Measurements from ENCODE around the gene MEIOSIN.
A peak's percentile ranks its signal among the peaks of the same experiment; 100 is the strongest.

MEIOSIN gene

DNA sequence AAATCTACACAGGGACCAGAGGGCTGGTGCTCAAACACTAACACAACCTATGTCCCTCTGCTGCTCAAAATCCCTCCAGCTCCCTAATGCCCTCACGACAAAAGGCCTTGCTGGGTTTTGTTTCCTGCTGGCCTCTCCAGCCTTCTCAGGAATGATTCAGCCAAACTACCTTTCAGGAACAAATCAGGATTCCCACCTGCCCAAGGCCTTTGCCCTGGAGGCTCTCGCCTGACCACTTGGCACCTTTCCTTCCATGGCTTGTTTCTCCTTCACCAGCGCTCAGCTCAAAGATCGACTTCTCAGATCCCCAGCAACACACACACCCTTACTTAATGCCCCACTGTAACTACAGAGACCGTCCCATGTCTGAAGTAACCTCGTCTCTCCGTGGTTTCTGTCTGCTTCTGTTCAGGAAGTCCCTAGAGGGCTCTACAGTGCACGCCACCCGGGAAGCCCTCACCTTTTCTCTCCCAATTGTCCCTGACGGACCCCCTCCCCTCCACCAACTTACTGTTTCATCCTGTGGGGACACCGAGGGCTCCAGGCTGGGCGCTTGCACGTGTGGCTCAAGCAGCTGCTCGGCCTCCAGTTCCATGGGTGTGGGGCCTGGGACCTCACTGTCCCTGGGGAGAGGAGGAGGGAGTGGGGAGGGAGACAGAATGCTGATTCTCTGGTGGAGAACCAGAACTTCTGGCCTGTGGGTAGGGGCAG, 39.0 kb downstream of the MEIOSIN start:
- no peaks in the 10 kb centered on the region for H3K9me3 ChIP-seq (ENCODE audit: control insufficient read depth, low read length)
- peaks cover 41% of the 10 kb centered on the region for H3K36me3 ChIP-seq (ENCODE audit: control insufficient read depth, insufficient read depth, low read length)
- no peak overlapping the region for H3K4me3 ChIP-seq (ENCODE audit: extremely low read depth, insufficient read depth, low read length, poor library complexity, severe bottlenecking)
- H3K27ac ChIP-seq (ENCODE audit: low read depth, low read length, severe bottlenecking) = no peak overlapping the region
- WGBS, 2 experiments (ENCODE audit: insufficient coverage in 2 of 2) = 87 to 88% methylated on average over 8 to 12 of the region's 14 CpGs
- peaks cover 10% of the 10 kb centered on the region for H3K4me1 ChIP-seq (ENCODE audit: control insufficient read depth, insufficient read depth, low read length, poor library complexity, severe bottlenecking)

DNA sequence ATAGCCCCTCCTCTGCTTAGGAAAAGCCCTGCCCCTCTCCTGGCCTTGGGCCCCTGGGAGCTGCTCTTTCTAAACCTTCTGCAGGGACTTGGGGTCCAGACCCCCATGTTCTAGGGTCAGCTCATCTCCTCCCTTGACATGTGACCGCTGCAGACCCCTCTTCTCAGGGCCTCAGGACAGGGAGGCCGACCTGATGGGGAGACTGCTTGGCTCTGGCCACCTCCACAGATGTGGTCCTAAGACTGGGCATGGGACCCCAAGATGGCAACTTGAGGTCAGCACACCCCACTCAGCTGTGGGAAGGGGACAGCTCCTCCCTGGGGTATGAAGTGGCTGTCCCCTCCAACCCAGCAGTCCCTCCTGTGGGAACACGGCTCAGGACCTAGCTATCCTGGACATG, 39.7 kb downstream of the MEIOSIN start:
- Histone ChIP-seq H3K4me1 (ENCODE audit: control insufficient read depth, insufficient read depth, low read length, poor library complexity, severe bottlenecking) (peaks cover 10% of the 10 kb centered on the region), H3K9me3 (ENCODE audit: control insufficient read depth, low read length) (no peaks in the 10 kb centered on the region), H3K27ac (ENCODE audit: low read depth, low read length, severe bottlenecking) (no peak overlapping the region), H3K4me3 (ENCODE audit: extremely low read depth, insufficient read depth, low read length, poor library complexity, severe bottlenecking) (no peak overlapping the region), H3K36me3 (ENCODE audit: control insufficient read depth, insufficient read depth, low read length) (peaks cover 47% of the 10 kb centered on the region)
- WGBS, 2 experiments (ENCODE audit: insufficient coverage in 2 of 2) = 80 to 94% methylated on average over 1 to 3 of the region's 3 CpGs

DNA sequence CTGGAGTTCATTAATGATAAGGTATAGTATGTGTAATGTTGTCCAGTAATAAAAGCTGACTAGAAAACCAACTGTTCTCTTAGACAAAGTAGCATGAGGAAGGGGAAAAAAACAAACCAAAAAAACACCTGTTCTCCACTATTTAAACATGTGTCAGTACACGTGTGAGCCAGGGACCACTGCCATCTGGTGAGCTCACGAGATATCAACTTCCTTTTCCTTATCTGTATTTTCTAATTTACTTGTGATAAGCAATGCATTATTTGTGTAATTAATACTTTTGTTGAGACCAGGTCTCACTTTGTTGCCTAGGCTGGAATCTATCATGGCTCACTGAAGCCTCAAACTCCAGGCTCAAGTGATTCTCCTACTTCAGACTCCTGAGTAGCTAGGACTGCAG, 40.1 kb downstream of the MEIOSIN start:
- peaks cover 52% of the 10 kb centered on the region for H3K36me3 ChIP-seq (ENCODE audit: control insufficient read depth, insufficient read depth, low read length)
- WGBS, 2 experiments (ENCODE audit: insufficient coverage in 2 of 2) = no CpG with 5 or more reads among the region's 2 CpGs
- H3K27ac ChIP-seq (ENCODE audit: low read depth, low read length, severe bottlenecking) = no peak overlapping the region

DNA sequence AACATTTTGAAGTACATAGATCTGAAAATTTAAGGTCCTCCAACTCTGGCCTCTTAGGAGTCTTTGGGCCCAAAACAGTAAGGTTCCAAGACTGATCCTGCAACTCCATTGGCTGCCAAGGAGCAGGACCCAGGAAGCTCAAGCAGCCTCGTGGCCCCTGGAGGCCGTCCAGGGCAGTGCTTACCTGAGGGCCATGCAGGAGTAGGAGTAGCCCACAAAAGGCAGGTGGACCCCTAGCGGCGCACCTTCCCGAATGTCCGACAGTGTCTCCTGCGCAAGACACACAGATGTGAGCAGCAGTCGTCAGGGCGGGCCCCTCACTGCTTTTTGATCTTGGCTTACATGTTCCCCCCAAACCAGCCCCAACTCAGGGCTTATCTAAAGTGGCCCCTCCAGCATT, 41.5 kb downstream of the MEIOSIN start:
- WGBS, 2 experiments (ENCODE audit: insufficient coverage in 2 of 2) = 93 to 94% methylated on average over 9 of the region's 9 CpGs
- peaks cover 58% of the 10 kb centered on the region for H3K36me3 ChIP-seq (ENCODE audit: control insufficient read depth, insufficient read depth, low read length)

More for the DNA sequence above, 40.1 kb downstream of the MEIOSIN start:
- Histone ChIP-seq H3K9me3 (ENCODE audit: control insufficient read depth, low read length) (no peaks in the 10 kb centered on the region), H3K4me3 (ENCODE audit: extremely low read depth, insufficient read depth, low read length, poor library complexity, severe bottlenecking) (no peak overlapping the region), H3K4me1 (ENCODE audit: control insufficient read depth, insufficient read depth, low read length, poor library complexity, severe bottlenecking) (peaks cover 10% of the 10 kb centered on the region)

DNA sequence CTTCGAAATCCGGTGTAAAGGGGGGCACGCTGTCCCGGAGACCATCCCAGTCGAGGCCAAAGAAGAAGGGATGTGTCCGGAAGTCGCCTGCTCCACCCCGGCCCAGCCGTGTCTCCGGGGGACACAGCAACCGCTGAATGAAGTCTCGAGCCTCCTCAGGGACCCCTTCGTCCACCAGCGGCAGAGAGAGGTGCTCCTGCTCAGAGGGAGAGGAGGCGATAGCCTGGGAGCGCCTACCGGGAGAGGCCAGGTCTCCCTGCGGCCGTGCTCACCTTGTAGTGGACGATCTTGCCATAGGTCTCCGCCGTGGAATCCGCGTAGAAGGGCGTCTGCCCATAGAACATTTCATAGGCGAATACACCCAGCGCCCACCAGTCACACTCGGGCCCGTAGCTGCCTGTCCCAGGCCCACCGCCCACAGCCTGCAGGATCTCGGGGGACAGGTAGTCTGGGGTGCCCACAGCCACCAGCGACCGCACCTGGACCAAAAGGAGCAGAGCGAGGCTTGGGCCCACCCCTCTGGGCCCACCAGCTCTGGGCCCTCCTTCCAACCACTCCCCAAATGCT, 44.2 kb downstream of the MEIOSIN start:
- 96 to 97% methylated on average over 25 to 34 of the region's 34 CpGs for WGBS, 2 experiments (ENCODE audit: insufficient coverage in 2 of 2)
- Histone ChIP-seq H3K4me3 (ENCODE audit: extremely low read depth, insufficient read depth, low read length, poor library complexity, severe bottlenecking) (no peak overlapping the region), H3K4me1 (ENCODE audit: control insufficient read depth, insufficient read depth, low read length, poor library complexity, severe bottlenecking) (peaks cover 32% of the 10 kb centered on the region), H3K27ac (ENCODE audit: low read depth, low read length, severe bottlenecking) (no peak overlapping the region), H3K36me3 (ENCODE audit: control insufficient read depth, insufficient read depth, low read length) (peaks cover 50% of the 10 kb centered on the region), H3K9me3 (ENCODE audit: control insufficient read depth, low read length) (no peaks in the 10 kb centered on the region)

More for the DNA sequence above, 41.5 kb downstream of the MEIOSIN start:
- Histone ChIP-seq H3K27ac (ENCODE audit: low read depth, low read length, severe bottlenecking) (no peak overlapping the region), H3K9me3 (ENCODE audit: control insufficient read depth, low read length) (no peaks in the 10 kb centered on the region), H3K4me3 (ENCODE audit: extremely low read depth, insufficient read depth, low read length, poor library complexity, severe bottlenecking) (no peak overlapping the region), H3K4me1 (ENCODE audit: control insufficient read depth, insufficient read depth, low read length, poor library complexity, severe bottlenecking) (peaks cover 16% of the 10 kb centered on the region)

DNA sequence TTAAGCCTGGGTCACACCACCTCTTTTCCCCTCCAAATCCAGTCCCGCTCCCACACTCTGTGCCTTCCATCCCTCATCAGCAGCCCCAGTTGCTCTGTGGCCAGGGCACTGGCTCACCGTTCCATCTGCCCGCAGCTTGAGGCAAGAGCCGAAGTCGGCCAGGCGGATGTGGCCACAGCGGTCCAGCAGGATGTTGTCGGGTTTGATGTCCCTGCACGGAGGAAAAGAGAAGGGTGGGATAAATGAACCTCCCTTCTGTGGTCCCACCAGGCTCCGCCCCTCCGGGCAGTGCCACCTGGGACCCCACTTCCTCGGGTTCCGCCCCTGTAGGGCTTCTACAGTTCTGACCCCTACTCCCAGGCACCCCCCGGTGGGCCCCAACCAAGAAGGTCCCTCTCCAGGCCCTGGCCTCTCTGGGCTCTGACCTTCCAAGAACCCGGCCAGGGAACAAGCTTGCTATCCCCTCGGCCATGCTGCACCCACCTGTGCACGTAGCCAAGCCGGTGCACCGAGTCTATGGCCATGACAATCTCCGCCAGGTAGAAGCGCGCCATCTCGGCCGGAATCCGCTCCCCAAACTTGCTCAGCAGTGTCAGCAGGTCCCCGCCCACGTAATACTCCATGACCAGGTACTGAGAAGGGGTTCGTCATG, 44.9 kb downstream of the MEIOSIN start:
- Histone ChIP-seq H3K4me1 (ENCODE audit: control insufficient read depth, insufficient read depth, low read length, poor library complexity, severe bottlenecking) (peaks cover 37% of the 10 kb centered on the region), H3K36me3 (ENCODE audit: control insufficient read depth, insufficient read depth, low read length) (peaks cover 43% of the 10 kb centered on the region), H3K27ac (ENCODE audit: low read depth, low read length, severe bottlenecking) (no peak overlapping the region), H3K4me3 (ENCODE audit: extremely low read depth, insufficient read depth, low read length, poor library complexity, severe bottlenecking) (no peak overlapping the region), H3K9me3 (ENCODE audit: control insufficient read depth, low read length) (no peaks in the 10 kb centered on the region)
- WGBS, 2 experiments (ENCODE audit: insufficient coverage in 2 of 2) = 97 to 98% methylated on average over 19 to 26 of the region's 28 CpGs

DNA sequence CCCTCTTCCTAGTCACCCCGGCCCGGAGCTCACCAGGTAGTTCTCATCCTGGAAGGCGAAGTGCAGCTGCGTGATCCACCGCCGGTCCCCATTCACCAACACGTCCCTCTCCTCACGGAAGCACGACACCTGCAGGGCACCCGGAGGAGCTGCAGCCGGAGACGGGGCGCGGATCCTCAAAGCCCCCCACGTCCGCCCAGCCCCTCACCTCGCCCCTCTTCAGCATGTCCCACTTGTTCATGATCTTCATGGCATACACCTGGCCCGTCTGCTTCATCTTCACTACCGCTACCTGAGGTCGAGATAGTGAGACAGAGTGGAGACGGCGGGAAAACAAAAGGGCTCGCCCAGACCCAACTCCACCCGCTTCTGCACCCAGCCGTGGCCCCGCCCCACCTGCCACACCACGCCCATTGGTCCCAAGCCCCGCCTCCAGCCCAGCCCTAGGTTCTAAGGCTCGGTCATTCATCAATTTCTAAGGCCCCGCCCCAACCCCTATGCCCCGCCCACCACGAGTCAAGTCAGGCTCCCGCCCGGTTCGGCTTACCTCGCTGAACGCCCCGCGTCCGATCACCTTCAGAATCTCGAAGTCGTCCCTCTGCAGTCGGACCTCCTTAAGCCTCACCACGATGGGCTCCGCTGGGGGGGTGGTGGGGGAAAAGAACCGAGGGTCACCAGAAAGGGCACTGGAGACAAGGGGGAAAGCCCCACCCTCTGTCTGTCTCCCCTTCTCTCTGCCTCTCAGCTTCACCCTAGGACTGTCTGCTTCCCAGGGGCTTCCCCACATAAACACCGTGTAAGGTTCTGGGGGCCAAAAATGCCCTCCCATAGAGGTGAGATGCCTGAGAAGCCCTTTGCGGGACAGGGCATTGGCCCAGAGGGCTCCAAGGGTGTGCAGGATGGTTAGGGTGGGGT, 46.2 kb downstream of the MEIOSIN start:
- Histone ChIP-seq H3K9me3 (ENCODE audit: control insufficient read depth, low read length) (no peaks in the 10 kb centered on the region), H3K4me1 (ENCODE audit: control insufficient read depth, insufficient read depth, low read length, poor library complexity, severe bottlenecking) (peaks cover 49% of the 10 kb centered on the region), H3K36me3 (ENCODE audit: control insufficient read depth, insufficient read depth, low read length) (peaks cover 41% of the 10 kb centered on the region), H3K4me3 (ENCODE audit: extremely low read depth, insufficient read depth, low read length, poor library complexity, severe bottlenecking) (peak overlapping the region; percentile 31), H3K27ac (ENCODE audit: low read depth, low read length, severe bottlenecking) (no peak overlapping the region)
- 9 to 14% methylated on average over 30 to 35 of the region's 48 CpGs for WGBS, 2 experiments (ENCODE audit: insufficient coverage in 2 of 2)

DNA sequence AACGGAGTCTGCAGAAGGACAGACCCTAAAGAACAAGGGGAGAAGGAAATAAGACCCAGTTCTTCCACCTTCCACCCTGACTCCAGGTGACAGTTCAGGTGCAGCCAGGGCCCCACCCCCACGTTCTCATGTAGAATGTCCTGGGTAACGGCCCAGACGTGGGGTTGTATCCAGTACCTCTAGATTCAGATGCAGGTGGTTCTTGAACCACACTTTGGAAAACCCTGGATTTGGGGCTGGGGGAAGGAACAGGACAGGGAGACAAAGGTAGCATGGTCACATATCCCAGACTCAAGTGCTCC, 46.9 kb downstream of the MEIOSIN start:
- no peaks in the 10 kb centered on the region for H3K9me3 ChIP-seq (ENCODE audit: control insufficient read depth, low read length)
- H3K4me1 ChIP-seq (ENCODE audit: control insufficient read depth, insufficient read depth, low read length, poor library complexity, severe bottlenecking) = peaks cover 49% of the 10 kb centered on the region
- 75 to 82% methylated on average over 3 of the region's 4 CpGs for WGBS, 2 experiments (ENCODE audit: insufficient coverage in 2 of 2)
- H3K36me3 ChIP-seq (ENCODE audit: control insufficient read depth, insufficient read depth, low read length) = peaks cover 45% of the 10 kb centered on the region
- no peak overlapping the region for H3K4me3 ChIP-seq (ENCODE audit: extremely low read depth, insufficient read depth, low read length, poor library complexity, severe bottlenecking)
- peak overlapping the region; percentile 16 for H3K27ac ChIP-seq (ENCODE audit: low read depth, low read length, severe bottlenecking)

DNA sequence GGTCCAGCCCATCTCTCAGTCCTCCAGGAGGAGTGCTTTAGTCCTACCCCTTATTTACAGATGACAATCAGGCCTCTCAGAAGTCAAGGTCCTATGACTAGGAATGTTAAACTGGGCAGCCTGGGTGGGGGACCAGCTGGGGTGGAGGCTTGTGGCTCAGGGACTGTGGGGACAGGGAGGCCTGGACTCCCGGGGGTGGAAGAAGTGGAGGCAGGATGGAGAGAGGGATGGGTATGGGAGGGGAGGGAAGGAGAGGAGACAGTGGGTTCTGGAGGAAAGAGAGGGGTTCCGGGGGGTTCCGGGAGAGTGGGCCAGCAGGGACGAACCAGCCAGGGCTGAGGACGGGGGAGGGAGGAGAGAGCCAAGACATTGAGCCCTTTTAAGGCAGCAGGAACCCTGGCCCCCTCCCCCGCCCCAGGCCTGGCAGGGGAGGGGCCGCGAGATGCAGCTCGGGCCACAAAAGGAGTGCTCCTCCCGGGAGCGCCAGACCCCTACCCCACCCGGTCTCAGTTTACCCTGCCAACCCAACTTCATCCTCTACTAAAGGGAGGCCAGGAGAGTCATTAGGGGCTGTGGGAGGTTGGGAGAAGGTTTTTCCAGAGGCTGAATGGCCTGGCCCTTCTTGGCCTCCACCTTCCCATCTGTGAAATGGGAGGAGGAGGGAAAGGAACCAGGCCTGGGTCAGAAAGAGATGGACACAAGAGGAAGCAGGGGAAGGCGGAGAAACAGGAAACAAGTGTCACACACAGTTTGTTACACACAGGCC, 47.4 kb downstream of the MEIOSIN start:
- Histone ChIP-seq H3K4me3 (ENCODE audit: extremely low read depth, insufficient read depth, low read length, poor library complexity, severe bottlenecking) (no peak overlapping the region), H3K36me3 (ENCODE audit: control insufficient read depth, insufficient read depth, low read length) (peaks cover 44% of the 10 kb centered on the region), H3K9me3 (ENCODE audit: control insufficient read depth, low read length) (no peaks in the 10 kb centered on the region), H3K4me1 (ENCODE audit: control insufficient read depth, insufficient read depth, low read length, poor library complexity, severe bottlenecking) (peaks cover 49% of the 10 kb centered on the region), H3K27ac (ENCODE audit: low read depth, low read length, severe bottlenecking) (peak overlapping the region; percentile 16)
- 55 to 56% methylated on average over 6 to 10 of the region's 13 CpGs for WGBS, 2 experiments (ENCODE audit: insufficient coverage in 2 of 2)
